Activated CD8-positive, alpha-beta T cell treated with anti-CD3 and anti-CD28 coated beads for 36 hours (primary cell): Measurements from ENCODE around the gene CYLD. TPM values are rescaled to one million over a fixed set of nuclear protein-coding genes. Genes with fewer than 3 reads are reported as not detected.

Source experiments
- ATAC-seq: fragments of 200-7000 bp; cut with Tn5 transposase; one replicate; pipeline ENCODE4 v1.10.0; 2021; ENCODE audit warnings: mild to moderate bottlenecking, moderate library complexity
- CTCF ChIA-PET: fragments of 350-600 bp; sonication (Branson Sonifier 250); formaldehyde crosslinking; loops from one replicate; lab custom pipeline; 2021; ENCODE audit warnings: antibody characterized with exemption; lab: Charles Lee
- POLR2A ChIA-PET: fragments of 350-600 bp; sonication (Branson Sonifier 250); formaldehyde crosslinking; loops from one replicate; lab custom pipeline; 2021; ENCODE audit warnings: antibody characterized with exemption; lab: Charles Lee
- DNase-seq: peaks from one replicate; pipeline ENCODE4 v3.0.0-alpha.2; 2020
- H3K27ac Mint-ChIP-seq: one replicate; pipeline ENCODE4 v1.8.0; 2021; ENCODE audit warnings: mild to moderate bottlenecking, mixed read lengths
- H3K27me3 Mint-ChIP-seq: one replicate; pipeline ENCODE4 v1.8.0; 2021; ENCODE audit warnings: mixed read lengths
- H3K36me3 Mint-ChIP-seq: one replicate; pipeline ENCODE4 v1.8.0; 2021; ENCODE audit warnings: low read depth, mixed read lengths
- H3K4me1 Mint-ChIP-seq: one replicate; pipeline ENCODE4 v1.8.0; 2021; ENCODE audit warnings: low read depth, mixed read lengths
- H3K4me3 Mint-ChIP-seq: one replicate; pipeline ENCODE4 v1.8.0; 2021; ENCODE audit warnings: mild to moderate bottlenecking, moderate library complexity, mixed read lengths
- H3K9me3 Mint-ChIP-seq: one replicate; pipeline ENCODE4 v1.8.0; 2021; ENCODE audit warnings: mixed read lengths
- intact Hi-C: fragments of 100-400 bp; cut with micrococcal nuclease; formaldehyde crosslinking; loops from one replicate; pipeline ENCODE4 v1.10.0; 2022
- total RNA-seq, 2 experiments: library from RNA; stranded (reverse); gene quantifications; one replicate each; pipeline ENCODE4 v1.2.3, GENCODE V29; 2021
- TF ChIP-seq, protein P1 (sequence below): fragments of 200-600 bp; IDR thresholded peaks from one replicate; pipeline ENCODE4 v1.8.0; 2022; ENCODE audit warnings: antibody characterized with exemption, mild to moderate bottlenecking

The CYLD gene
- total RNA-seq, 2 experiments from 2014 or later: 86.4 to 94.4 TPM

- POLR2A ChIA-PET: no interaction called here
- no peak overlapping the region for H3K27ac Mint-ChIP-seq
- H3K36me3 Mint-ChIP-seq: peaks cover 42% of the 10 kb centered on the region
- H3K4me3 Mint-ChIP-seq: no peak overlapping the region
- H3K9me3 Mint-ChIP-seq: no peaks in the 10 kb centered on the region
- CTCF ChIA-PET: interaction anchor here (1.0 to 4.7 kb wide), 7 partner anchors 10 to 90 kb away, joined by 3 to 26 read pairs (median 4); no protein-coding TSS in a partner anchor
- DNase-seq (no peak), ATAC-seq (no peak)
- TF ChIP-seq, protein P1, sequence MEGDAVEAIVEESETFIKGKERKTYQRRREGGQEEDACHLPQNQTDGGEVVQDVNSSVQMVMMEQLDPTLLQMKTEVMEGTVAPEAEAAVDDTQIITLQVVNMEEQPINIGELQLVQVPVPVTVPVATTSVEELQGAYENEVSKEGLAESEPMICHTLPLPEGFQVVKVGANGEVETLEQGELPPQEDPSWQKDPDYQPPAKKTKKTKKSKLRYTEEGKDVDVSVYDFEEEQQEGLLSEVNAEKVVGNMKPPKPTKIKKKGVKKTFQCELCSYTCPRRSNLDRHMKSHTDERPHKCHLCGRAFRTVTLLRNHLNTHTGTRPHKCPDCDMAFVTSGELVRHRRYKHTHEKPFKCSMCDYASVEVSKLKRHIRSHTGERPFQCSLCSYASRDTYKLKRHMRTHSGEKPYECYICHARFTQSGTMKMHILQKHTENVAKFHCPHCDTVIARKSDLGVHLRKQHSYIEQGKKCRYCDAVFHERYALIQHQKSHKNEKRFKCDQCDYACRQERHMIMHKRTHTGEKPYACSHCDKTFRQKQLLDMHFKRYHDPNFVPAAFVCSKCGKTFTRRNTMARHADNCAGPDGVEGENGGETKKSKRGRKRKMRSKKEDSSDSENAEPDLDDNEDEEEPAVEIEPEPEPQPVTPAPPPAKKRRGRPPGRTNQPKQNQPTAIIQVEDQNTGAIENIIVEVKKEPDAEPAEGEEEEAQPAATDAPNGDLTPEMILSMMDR: no peak
- H3K27me3 Mint-ChIP-seq: no peaks in the 10 kb centered on the region
- H3K4me1 Mint-ChIP-seq: peaks cover 65% of the 10 kb centered on the region
- intact Hi-C loops: no loop called here
Observed at GRCh38 chr16:50756473-50756872, 14.6 kb downstream of the CYLD start.

DNA sequence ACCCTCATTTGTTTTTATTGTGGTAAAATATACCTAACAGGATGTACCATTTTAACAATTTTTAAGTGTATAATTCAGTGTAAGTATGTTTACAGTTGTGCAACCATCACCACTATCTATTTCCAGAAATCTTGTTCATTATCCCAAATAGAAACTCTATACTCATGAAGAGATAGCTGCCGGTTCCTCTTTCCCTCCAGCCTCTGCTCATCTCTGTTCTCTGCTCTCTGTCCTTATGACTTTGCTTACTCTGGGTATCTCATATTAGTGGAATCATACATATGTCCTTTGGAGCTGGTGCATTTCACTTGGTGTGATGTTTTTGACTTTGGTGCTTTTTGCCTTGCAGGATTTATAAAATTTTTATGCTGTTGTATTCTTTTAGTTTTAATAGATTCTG lies 19.4 kb downstream of the CYLD start:
- DNase-seq: no peak
- no peak overlapping the region for H3K4me3 Mint-ChIP-seq
- H3K27ac Mint-ChIP-seq: peak overlapping the region; percentile 25
- ChIA-PET POLR2A (no interaction called here), CTCF (interaction anchor here (0.9 to 1.1 kb wide), 2 partner anchors 45 to 94 kb away, joined by 4 to 5 read pairs; no protein-coding TSS in a partner anchor)
- TF ChIP-seq, protein P1: no peak
- peaks cover 3% of the 10 kb centered on the region for H3K9me3 Mint-ChIP-seq
- ATAC-seq: no peak
- no peaks in the 10 kb centered on the region for H3K27me3 Mint-ChIP-seq
- intact Hi-C loops: no loop called here
- H3K4me1 Mint-ChIP-seq: peaks cover 80% of the 10 kb centered on the region
- peaks cover 50% of the 10 kb centered on the region for H3K36me3 Mint-ChIP-seq

DNA sequence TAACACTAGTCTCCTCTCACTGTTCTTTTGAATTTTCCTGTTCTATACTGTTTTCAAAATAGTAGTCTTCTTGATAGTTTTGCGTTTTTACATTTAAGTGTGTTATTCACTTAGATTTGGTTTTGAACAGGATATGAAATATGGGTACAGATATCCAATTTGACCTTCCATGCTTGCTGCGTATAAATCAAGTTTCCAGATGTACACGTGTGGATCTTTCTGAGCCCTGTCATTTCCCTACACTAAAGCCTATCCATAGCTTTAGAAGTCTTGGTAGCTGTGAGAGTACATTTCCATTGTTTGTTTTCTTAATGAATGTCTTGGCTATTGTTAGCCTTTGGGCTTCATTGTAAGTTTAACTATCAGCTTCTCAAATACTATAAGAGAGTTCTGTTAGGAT lies 20.4 kb downstream of the CYLD start:
- H3K27me3 Mint-ChIP-seq: no peaks in the 10 kb centered on the region
- H3K27ac Mint-ChIP-seq: peak overlapping the region; percentile 9
- peaks cover 80% of the 10 kb centered on the region for H3K4me1 Mint-ChIP-seq
- H3K4me3 Mint-ChIP-seq: no peak overlapping the region
- H3K9me3 Mint-ChIP-seq: peaks cover 8% of the 10 kb centered on the region
- DNase-seq (no peak), ATAC-seq (no peak)
- TF ChIP-seq, protein P1: no peak
- intact Hi-C loops: no loop called here
- CTCF ChIA-PET: interaction anchor here (1.3 kb wide), 1 partner anchor 44 kb away, joined by 4 read pairs; no protein-coding TSS in a partner anchor
- H3K36me3 Mint-ChIP-seq: peaks cover 56% of the 10 kb centered on the region
- POLR2A ChIA-PET: no interaction called here

- H3K27ac Mint-ChIP-seq: peak overlapping the region; percentile 9
- DNase-seq: no peak
- no peak overlapping the region for H3K4me3 Mint-ChIP-seq
- POLR2A ChIA-PET: no interaction called here
- peaks cover 84% of the 10 kb centered on the region for H3K4me1 Mint-ChIP-seq
- TF ChIP-seq, protein P1: no peak
- no peak for ATAC-seq
- CTCF ChIA-PET: interaction anchor here (1.3 kb wide), 1 partner anchor 43 kb away, joined by 4 read pairs; no protein-coding TSS in a partner anchor
- peaks cover 8% of the 10 kb centered on the region for H3K9me3 Mint-ChIP-seq
- H3K27me3 Mint-ChIP-seq: no peaks in the 10 kb centered on the region
- H3K36me3 Mint-ChIP-seq: peaks cover 56% of the 10 kb centered on the region
- intact Hi-C loops: no loop called here
Observed at GRCh38 chr16:50763211-50763610, 21.3 kb downstream of the CYLD start.

- POLR2A ChIA-PET: interaction anchor here (1.0 to 1.5 kb wide), 2 partner anchors 14 to 99 kb away, joined by 3 read pairs; no protein-coding TSS in a partner anchor
- H3K27ac Mint-ChIP-seq: peak overlapping the region; percentile 82
Observed at GRCh38 chr16:50765260-50765659, 23.4 kb downstream of the CYLD start.

More at GRCh38 chr16:50765260-50765659, 23.4 kb downstream of the CYLD start:
- Mint-ChIP-seq H3K4me1 (peaks cover 87% of the 10 kb centered on the region), H3K36me3 (peaks cover 72% of the 10 kb centered on the region), H3K27me3 (no peaks in the 10 kb centered on the region), H3K4me3 (no peak overlapping the region), H3K9me3 (peaks cover 17% of the 10 kb centered on the region)
- DNase-seq (no peak), ATAC-seq (peak; percentile 75)
- CTCF ChIA-PET: interaction anchor here (0.8 to 3.4 kb wide), 10 partner anchors 11 to 99 kb away, joined by 3 to 26 read pairs (median 6); no protein-coding TSS in a partner anchor
- TF ChIP-seq, protein P1: no peak
- intact Hi-C loops: no loop called here
